Stimulated activated CD8-positive, alpha-beta memory T cell treated with anti-CD3 and anti-CD28 coated beads, Interleukin-4, amount 100 ng/mL, for 48 hours (primary cell): ENCODE data around the gene FCHSD2.
"Not testable (repeated sequence)": the region's sequence is repeated elsewhere in the genome, so short reads cannot be mapped to it uniquely, and the experiment has no call there.

Experiments used
- DNase-seq: peaks from one replicate; pipeline ENCODE4 v3.0.0-alpha.2; 2020

FCHSD2 gene

GRCh38 chr11:73147771-73148681, 5.9 kb upstream of the FCHSD2 start:
- no peak for DNase-seq

DNA sequence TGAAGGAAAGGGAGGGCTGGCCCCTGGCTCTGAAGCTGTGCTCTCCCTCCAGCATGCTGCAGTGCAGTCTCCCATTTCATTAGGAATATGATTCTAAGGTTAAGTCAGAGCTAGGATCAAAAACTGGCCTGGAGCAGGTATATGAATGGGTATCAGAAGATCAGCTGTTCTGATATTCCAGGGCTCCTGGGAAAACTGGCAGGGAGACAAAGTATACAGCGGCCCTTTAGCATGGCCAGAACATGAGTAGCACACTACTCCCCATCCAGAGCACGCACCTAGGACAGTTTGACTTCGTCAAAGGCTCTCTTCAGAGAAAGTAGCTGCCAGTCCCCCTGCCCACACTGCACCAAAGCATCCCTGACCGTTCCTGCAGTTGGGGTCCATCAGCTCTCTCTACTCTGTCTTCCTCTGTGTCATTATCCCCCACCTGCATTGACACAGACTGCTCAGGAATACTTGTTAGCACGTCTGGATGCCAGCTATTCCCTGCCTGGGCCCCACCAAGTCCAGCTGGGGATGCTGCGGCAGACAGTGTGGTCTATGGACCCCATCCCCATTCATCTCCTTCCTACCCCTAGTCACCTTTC, 4.0 kb upstream of the FCHSD2 start:
- DNase-seq = no peak

- no peak for DNase-seq
Measured at GRCh38 chr11:73143126-73143838, 1.2 kb upstream of the FCHSD2 start.

DNA sequence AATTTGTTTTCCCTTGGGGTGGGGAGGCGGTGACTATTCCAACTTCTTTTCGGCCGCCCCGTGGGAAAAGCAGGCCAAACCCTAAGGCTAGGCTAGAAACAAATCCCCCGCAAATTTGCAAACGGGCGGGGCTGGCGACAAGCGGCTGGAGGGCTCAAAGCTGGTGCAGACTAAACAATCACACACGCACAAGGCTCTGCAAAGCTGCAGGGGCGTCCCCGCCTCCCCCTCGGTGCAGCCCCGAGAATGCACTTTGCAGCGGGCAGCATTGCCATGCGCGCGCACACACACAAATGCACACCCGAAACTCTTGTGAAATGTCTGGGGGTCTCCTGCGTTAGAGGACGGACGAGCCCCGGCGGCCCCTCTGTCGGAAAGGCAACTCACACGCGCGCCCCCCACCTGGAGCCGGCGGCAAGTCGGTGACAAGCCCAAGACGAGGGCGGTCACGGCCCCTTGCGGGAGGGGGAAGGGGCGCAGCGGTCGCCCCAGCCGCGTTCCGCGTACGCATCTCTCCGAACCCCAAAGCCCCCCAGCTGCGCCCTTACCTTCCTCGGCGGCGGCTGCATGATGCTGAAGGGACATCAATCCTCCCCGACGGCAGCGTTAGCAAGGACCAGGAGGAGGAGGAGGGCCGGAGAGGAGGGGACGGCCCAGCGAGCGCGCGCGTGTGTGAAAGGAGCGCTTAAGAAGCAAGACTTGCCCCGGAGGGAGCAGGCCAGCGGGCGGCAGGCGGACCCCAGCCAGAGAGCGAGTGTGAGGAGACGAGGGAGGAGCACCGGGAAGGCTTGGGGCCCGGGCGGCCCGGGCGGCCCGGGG, 600 bp downstream of the FCHSD2 start:
- peak; percentile 70 for DNase-seq

GRCh38 chr11:73141031-73141308, 1.1 kb downstream of the FCHSD2 start:
- DNase-seq = peak; percentile 55

GRCh38 chr11:73140213-73141030, 1.7 kb downstream of the FCHSD2 start:
- peak; percentile 38 for DNase-seq

DNA sequence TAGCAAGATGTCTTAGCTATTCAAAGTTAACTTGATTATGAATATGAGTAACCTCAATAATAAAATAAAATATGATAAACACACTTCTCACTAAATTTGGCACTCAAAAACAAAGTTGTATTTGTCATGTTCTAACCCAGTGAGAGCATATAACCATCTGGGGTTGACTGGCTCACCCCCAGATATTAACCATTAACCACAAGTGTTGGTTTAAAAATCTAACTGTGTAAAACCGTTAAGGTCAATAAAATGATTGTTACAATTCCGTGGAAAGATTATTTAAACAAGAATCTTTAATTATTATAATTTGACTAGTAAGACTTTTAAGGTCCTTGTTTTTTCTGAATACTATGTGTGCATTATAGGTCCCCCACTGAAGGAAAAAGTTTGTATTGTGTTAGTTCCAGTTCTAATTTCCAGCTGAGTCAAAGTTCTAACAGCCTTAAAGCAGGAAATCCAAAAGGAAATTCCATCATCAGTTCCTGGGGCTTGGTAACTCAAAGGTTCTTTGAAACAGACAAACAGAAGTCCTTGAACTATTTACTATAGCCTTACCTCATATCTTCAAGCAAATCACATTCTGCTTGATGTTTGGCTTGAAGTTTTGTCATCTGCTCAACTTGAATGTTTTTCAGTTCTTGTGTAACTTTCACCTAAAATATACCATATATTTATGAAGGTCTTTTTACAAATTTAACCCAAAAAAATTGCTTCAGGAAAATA, 2.5 kb downstream of the FCHSD2 start:
- DNase-seq = no peak

GRCh38 chr11:73137944-73138274, 4.2 kb downstream of the FCHSD2 start:
- no peak for DNase-seq

DNA sequence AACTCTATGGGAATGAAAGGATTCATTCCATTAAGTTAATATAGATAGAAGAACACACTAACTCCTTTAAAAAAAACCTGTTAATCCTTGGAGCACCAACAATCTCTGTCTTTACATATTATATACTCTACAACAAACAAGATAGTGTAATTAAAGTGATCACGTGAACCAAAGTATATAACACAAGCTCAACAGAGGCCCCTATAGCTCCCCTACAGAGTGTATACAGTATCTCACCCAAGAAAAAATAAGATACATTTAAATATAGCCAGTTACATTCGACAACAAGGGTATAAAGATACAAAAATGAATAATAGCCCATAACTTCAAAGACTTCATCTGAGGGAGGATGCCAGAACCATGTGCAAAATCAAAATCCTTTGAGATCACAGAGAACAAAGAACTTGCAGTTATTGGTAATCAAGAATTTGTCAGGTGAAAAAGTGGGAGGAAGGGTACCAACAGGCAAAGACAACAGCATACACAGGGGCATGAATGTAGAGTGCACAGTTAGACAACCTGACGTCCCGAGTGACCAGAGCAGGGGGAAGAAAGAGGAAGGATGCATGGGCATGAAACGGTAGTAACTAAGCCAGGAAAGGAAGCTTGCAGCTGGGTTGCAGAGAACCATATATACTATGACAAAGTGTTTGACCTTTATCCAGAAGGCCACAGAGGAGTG, 4.7 kb downstream of the FCHSD2 start:
- DNase-seq = no peak

- not testable (repeated sequence) for DNase-seq
Measured at GRCh38 chr11:73136722-73137121, 5.4 kb downstream of the FCHSD2 start.

DNA sequence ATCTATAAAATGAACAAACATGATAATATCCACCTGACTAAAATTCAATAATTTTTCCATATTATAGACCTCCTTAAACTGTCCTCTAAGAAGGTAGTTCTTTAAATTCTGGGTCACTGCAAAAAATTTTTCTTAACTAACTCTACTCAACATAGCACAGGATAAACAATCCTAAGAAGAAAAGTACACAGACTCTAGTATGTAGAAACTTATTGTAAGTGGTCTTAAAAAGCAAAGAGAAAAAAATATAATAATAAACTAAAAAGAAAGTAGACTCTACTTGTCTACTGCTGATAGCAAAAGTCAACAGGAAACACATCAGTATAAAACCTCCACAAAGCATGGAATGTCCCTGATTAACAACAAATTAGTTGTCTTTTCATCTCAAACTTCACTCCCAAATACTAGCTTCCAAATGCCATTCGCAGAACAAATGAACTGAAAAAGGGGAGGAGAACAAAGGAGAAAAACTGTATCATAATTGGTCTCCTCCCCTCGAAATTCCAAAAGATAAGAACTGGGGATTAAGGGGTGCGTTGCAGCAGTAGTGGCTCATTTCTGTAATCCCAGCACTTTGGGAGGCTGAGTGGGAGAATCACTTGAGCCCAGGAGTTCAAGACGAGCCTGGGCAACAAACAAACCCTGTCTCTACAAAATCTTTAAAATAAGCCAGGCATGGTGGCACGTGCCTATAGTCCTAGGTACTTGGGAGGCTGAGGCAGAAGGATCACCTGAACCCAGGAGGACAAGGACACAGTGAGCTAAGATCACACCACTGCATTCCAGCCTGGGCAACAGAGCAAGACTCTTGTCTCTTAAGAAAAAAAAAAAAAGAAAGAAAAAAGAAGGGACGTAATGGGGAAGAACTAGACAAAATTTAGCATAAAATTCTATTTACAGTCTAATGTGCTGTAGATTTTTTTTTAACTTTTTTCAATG, 6.5 kb downstream of the FCHSD2 start:
- no peak for DNase-seq

- not testable (repeated sequence) for DNase-seq
Measured at GRCh38 chr11:73132349-73132748, 9.8 kb downstream of the FCHSD2 start.

GRCh38 chr11:73130181-73130580, 11.9 kb downstream of the FCHSD2 start:
- DNase-seq = no peak

GRCh38 chr11:73129198-73129597, 12.9 kb downstream of the FCHSD2 start:
- no peak for DNase-seq

GRCh38 chr11:73126804-73127480, 15.2 kb downstream of the FCHSD2 start:
- no peak for DNase-seq

DNA sequence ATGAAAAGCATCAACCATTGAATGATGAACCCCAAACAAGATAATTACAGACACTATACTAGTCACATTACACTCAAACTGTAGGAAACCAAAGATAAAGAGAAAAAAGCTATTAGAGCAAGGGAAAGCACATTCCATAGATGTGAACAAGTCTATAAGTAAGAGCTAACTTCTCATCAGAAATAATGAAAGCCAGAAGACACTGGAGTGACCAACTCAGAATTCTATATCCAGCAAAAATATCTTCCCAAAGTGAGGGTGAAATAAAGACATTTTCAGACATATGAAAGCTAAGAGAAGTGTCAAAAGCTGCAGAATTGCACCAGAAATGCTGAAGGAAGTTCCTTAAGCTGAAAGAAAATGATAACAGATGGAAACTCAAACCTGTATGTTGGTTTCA, 17.3 kb downstream of the FCHSD2 start:
- no peak for DNase-seq

- DNase-seq = not testable (repeated sequence)
Measured at GRCh38 chr11:73123892-73124291, 18.2 kb downstream of the FCHSD2 start.

- DNase-seq = no peak
Measured at GRCh38 chr11:73121692-73122091, 20.4 kb downstream of the FCHSD2 start.

GRCh38 chr11:73117071-73117470, 25.0 kb downstream of the FCHSD2 start:
- DNase-seq = no peak
